Activated T-cell treated with anti-CD3 and anti-CD28 coated beads for 4 hours (primary cell): ENCODE data around the gene KRTAP5-2.
"Not testable (repeated sequence)": the region's sequence is repeated elsewhere in the genome, so short reads cannot be mapped to it uniquely, and the experiment has no call there.

ENCODE experiments used
- DNase-seq: peaks from one replicate; pipeline ENCODE4 v3.0.0-alpha.2; 2020

KRTAP5-2 gene

DNA sequence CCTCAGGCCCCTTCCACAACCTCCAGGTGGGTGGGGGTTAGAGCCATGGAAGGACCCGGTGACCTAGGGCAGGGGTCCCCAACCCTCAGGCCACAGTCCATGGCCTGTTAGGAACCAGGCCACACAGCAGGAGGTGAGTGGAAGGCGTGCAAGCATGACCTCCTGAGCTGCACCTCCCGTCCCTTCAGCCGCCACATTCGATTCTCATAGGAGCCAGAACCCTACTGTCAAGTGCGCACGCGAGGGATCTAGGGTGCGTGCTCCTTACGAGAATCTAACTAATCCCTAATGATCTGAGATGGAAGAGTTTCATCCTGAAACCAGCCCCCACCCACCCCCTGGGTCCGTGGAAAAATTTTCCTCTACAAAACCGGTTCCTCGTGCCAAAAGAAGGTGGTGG lies 27.4 kb upstream of the KRTAP5-2 start:
- DNase-seq = no peak

DNA sequence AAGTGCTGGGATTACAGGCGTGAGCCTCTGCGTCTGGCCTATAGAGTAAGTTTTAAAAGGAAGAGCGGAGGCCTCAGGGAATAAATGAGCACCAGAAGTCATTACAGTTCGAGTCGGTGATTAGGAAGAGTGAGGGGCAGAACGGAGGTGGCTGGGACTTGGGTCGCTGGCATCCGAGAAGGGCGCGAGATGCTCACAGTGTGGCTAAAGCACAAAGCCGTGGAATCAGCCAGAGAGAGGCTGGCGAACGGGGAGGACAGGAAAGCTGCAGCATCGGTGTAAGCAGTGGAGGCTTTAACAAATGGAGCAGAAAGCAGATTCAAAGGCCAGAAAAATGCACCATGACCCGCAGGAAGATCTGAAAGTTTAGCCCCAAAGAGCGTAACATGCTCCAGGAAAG lies 26.5 kb upstream of the KRTAP5-2 start:
- no peak for DNase-seq

DNA sequence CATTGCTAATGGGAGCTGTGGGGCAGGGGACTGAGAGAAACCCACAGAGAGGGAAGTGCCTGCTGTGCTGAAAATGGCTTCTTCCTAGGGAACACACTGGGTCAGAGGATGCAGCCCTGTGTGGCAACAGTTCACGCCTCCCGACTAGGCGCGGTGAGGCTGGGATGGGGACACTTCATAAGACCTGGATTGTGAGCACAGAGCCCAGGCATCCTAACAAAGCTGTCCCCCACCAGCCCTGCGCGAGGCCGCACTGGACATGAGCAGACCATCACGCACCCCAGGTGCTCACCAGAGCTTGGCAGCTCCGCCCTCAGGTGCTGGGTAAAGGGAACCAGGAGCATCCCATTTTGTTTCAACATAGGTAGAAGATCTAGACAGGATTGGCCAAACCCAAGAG lies 25.6 kb upstream of the KRTAP5-2 start:
- DNase-seq = no peak

DNA sequence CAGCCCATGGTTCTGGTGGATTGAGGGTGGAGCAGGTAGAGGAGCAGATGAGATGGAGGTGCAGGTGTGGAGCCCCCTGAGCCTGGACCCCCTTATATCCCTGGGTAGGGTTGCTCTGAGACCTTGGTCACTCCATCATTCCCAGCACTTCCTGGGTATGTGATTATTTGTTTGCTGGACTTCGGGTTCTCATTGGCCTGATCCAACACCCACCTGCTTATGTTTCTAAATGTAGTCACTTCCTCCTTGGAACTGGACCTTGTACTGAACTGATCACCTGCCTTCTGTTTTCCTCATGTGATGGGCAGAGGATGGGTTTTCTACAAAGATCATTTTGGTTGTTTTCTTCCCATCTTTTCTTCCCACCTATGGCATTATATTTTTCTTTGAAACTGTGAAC lies 24.0 kb upstream of the KRTAP5-2 start, which contains the start of gene KRTAP5-4:
TSS of gene KRTAP5-4 (minus strand) at position 53 of the 400 bp plus-strand sequence. CDS start at position 8, 45 bp downstream.
- no peak for DNase-seq

DNA sequence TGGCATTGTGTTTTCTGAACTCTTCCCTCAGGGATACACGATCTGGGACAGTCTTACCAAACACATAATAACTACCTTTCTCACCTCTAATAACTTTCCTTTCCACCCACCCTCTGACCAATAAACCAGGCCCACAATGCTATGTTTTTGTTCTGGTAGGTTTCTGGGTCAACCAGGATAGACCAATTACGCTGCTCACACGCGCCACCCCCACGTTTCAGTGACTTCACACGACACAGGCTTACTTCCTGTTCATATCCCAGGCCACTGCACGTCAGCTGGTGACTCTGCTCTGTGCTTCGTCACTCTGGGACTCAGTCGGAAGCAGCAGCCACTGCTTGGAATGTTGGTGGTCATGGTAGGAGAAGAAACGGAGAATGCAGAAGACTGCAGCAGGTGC lies 21.4 kb upstream of the KRTAP5-2 start:
- DNase-seq = no peak

DNA sequence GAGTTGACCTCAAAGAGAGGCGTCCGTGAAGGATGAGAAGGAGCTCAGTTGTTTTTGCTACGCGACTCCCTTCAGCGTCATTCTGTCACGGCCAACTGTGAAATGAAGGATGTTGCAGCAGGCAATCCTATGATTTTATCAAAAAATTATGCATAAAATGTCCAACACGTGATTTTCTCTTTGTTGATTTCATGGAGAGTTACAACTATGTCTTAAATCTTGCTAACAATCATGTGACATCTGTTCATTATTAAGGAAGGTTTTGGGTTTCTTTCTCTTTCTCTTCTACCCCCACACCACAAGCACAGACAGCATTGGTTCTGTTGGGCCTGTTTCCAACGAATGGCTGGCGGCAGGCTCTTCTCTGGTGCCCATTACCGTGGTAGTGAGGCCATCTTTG lies 20.1 kb upstream of the KRTAP5-2 start:
- DNase-seq = no peak

DNA sequence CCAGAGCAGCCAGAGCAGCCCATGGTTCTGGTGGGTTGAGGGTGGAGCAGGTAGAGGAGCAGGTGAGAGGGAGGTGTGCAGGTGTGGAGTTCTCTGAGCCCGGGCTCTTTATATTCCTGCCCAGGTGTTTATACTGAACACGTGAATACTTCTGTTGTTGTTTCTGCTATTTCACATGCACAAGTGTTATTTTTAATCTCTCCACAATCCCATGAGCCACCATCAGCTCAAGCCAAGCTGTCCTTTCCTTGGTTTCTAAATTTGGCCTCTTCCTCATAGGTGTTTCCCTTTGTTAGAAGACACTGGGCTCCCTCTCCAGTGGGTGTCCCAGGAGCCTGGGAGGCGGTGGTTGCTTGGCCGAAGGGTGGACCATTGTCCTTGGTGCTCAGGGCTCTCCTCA lies 10.3 kb upstream of the KRTAP5-2 start, which contains the start of gene KRTAP5-3:
TSS of gene KRTAP5-3 (minus strand) at position 101 of the 400 bp plus-strand sequence. CDS start at position 23, 78 bp downstream.
- DNase-seq = no peak

DNA sequence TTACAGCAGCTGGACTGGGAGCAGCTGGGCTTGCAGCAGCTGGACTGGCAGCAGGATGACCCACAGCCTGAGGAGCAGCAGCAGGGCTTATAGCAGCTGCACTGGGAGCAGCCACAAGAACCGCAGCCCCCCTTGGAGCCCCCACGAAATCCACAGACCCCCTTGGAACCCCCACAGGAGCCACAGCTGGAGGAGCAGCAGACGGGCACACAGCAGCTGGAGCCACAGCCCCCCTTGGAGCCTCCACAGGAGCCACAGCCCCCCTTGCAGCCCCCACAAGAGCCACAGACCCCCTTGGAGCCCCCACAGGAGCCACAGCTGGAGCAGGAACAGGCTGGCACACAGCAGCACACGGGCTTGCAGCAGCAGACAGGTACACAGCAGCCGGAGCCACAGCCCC lies 9.8 kb upstream of the KRTAP5-2 start:
- not testable (repeated sequence) for DNase-seq

DNA sequence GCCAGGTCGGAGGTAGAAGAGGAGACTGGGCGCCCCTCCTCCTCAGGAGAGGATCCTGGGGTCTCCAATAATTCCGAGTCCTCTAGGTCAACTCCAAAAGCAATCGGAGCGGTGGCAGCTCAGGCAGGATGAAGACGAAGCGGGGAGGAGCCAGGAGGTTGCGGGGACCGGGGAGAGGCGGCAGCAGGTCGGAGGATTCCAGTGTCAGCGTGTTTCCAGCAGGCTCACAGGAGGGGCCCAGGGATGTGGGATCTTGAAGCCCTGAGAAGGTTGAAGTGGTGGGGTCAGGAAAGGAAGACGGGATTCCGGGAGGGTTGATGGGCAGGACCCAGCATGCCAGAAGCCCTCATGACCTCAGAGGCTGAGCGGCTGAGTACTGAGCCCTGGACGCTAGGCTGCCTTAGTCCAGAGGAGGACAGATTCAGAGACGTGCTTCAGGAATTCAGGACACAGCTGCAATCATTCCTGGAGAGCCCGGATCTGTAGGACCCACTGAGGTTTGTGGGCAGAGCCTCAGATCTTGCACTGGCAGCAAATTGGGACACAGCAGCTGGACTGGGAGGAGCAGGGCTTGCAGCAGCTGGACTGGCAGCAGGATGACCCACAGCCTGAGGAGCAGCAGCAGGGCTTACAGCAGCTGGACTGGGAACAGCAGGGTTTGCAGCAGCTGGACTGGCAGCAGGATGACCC lies 9.2 kb upstream of the KRTAP5-2 start:
- DNase-seq = not testable (repeated sequence)

DNA sequence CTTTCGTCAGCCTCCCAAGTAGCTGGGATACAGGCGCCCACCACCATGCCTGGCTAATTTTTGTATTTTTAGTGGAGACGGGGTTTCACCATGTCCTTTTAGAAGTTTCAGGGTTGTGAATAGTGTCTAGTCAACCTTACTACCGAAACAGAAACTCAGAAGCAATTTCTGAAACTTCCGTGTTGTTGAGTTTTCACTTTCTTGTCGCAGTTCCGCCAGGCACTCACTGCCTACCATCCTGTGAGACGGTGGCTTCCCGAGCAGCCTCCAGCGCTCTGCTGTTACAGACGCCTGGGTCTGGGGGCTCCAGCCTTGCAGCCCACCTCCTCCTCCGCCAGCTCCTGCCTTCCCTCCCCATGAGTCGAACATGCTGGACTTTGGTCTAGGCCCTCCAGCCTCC lies 7.8 kb upstream of the KRTAP5-2 start:
- not testable (repeated sequence) for DNase-seq

DNA sequence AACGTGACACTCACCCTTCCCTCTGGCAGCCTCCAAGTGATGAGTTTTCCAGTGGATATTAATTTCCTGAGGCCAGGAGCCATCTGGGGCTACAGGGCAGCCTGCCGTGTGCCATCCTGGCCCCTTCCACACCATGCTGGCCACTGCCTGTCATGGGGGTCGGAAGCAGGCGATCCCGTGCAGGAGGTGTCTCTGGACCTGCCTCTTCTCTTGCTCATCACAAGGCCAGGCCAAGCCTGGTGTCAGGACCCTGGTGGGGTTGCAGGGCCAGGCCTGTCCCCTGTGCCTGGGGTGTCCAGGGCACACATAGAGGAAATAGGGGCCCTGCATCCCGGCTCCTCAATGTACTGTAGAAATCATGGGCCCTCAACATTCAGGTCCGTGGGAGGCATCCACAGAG lies 6.6 kb upstream of the KRTAP5-2 start:
- no peak for DNase-seq

DNA sequence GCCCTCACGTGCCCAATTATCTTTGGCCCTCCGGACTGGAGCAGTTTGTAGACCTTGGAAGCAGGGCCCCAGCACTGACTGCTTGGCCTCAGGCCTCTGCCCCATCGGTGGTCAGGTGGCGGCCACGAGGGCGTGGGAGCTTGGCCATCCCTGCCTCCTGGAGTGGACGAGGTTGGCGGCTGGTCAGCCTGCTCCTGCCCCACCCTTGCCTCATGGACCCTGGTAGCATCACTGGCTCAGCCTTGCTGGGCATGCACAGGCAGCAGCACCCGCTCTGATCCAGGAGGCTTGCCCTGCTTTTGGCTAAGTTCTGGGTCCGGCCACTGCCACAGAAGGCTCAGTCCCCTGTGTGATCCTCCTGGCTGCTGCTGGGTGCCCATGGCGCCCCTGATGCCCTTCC lies 6.1 kb upstream of the KRTAP5-2 start:
- DNase-seq = no peak

DNA sequence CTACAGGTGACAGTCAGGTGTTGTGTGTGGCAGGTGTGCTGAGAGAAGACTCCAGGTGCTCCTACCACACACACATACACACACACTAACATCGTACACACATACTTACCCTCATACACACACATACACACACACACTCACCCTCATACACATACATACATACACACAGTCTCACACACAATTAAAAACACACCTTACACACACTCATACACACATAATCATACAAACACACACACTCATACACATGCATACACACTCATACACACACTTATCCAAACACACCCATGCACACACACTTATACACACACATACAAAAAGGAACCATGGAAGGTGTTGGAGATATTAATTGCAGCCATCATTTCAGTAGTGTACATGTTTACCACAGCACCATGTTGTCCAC lies 5.5 kb upstream of the KRTAP5-2 start:
- DNase-seq = no peak

DNA sequence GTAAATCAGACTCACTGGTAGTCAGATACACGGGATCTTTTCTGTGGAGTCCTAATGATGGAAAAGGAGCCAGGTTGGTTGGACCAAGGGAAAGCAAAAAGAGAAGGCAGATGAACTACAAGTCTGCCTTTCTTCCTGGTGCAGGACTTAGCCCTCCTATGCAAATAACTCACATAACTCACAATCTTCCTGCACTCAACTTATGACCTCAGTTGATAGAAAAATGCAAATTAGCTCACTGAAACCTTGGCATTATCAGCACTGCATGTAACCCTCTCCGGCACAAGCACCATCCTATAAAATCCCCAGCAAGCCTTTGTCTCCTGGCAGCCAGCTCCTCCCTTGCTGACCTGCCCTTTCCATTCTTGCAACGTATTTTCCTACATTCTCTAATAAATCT lies 3.6 kb upstream of the KRTAP5-2 start:
- not testable (repeated sequence) for DNase-seq

DNA sequence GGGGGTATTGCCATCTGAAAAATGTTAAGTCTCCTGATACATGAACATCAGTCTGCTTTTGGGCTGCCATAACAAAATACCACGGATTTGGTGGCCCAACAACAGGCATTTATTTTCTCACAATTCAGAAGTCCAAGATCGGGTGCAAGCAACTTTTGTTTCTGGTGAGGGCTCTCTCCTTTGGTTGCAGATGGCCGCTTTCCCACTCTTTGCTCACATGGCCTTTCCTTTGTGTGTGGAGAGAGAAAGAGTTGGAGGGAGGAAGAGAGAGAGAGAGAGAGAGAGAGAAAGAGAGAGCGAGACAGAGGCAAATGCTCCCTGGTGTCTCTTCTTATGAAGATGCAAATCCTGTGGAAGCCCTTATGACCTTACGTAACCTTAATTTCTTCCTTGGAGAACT lies 2.5 kb upstream of the KRTAP5-2 start:
- no peak for DNase-seq

DNA sequence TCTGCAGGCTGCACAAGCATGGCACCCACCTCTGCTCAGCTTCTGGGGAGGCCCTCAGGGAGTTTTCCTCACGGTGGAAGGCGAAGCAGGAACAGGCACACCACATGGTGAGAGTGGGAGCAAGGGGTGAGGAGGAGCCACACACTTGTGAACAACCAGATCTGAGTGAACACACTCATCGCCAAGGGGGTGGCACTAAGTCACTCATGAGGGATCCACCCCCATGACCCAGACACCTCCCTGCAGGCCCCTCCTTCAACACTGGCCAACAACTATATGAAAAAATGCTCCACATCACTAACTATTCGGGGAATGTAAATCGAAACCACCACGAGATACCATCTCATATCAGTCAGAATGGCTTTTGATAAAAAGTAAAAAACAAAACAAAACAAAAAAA lies 722 bp upstream of the KRTAP5-2 start:
- no peak for DNase-seq

DNA sequence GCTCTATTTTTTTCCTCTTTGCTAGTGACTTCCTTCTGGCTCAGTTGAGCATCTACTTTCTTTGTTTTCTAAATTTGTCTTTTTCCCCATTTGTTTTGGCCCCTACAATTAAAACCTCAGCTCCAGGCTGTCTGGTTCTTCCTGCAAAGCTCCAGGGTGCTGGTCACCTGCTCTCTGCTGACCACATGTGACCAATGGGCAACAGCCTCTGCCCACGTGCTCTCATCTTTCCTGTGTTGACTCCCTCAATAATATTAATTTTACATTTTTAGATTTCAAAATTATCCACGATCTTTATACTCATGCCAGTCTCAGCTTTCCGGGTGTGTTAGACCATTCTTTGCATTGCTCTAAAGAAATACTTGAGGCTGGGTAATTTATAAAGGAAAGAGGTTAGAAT lies 312 bp upstream of the KRTAP5-2 start:
- DNase-seq = not testable (repeated sequence)

DNA sequence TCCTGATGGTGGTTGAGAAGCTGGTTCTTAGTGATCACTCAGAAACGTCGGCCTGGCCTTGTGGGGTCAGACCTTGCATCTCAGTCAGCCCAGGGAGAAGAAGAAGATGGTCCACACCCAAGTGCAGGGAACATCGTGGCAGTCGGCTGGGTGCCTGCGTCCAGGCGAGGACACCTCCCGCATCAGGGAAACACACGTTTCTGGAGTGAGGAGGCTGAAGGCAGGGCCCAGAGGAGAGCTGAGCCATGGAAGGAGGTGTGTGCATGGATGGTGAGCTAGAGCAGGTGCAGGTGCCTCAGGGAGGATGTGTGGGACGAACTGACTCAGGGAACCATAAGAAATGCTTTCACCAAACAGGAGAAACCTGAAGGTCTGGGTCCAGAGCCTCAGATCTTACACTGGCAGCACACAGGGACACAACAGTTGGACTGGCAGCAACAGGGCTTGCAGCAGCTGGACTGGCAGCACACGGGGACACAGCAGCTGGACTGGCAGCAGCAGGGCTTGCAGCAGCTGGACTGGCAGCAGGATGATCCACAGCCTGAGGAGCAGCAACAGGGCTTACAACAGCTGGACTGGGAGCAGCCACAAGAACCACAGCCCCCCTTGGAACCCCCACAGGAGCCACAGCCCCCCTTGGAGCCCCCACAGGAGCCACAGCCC lies 632 bp downstream of the KRTAP5-2 start:
- DNase-seq = no peak

DNA sequence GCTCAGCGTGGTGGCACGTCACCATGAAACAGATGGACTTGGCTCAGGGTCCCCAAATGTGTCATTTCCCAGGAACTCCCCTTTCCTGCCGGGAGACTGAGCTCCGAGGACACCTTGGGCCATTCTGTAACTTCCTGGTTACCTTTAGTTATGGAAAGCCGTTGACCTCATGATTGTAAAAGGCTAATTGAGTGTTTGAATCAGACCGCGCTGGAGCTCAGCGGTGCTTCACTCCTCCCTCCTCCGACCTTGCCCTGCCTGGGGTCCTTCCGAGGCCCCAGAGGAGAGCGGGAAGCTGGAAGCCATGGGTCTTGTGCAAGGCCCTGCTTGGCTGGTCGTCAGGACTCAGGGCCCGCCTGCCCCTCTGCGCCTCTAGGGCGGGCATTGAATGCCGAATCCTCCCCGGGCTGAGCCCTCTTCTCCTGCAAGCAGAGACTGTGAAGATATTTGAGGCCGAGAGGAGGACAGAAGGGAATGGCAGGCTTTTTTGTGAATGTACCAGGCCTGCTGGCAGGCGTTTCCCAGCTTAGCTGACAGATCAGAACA lies 1.4 kb downstream of the KRTAP5-2 start:
- not testable (repeated sequence) for DNase-seq

DNA sequence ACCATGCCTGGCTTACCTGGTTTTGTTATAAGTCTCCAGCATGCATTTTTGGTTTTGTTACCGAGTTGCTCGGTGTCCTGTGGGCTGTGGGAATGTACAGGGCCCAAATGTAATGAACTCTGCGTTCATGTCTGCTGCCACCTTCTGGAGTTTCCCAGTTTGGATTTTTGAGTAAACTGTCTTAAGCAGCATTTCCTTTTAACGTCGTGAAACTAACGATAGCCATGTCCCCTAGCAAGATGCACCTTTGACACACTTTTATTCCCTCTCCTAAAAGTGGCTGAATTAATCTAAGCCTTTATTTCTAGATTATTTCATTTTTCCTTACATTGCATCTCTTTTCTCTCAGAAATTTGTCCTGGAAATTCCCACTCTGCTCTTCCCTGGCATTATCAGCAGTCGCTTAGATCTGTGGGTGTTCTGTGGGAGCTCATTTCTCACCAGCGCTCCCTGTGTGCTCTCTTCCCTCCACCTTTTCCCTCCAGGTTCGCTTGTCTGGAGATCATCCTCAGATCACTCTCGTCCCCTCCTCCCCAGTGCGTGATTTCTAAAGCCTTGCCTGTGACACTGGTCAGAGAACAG lies 2.0 kb downstream of the KRTAP5-2 start:
- DNase-seq = not testable (repeated sequence)

DNA sequence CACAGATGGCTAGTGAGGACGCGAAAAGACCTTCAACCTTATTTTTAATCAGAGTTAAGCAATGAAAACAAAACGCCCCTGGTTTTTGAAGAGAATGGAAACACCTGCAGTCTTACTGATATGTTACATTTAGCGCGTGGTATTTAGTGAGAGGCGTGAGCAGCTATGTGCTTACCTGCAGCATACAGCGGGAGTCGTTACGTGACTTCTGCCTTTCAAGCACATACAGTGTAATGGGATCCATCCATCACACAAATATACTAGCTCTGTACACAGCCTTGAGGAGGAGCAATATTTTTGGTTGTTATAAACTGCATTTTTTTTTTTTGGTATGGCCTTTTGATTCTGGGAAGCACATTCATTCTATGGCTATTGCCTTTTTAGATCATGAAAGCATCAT lies 5.5 kb downstream of the KRTAP5-2 start:
- DNase-seq = no peak

DNA sequence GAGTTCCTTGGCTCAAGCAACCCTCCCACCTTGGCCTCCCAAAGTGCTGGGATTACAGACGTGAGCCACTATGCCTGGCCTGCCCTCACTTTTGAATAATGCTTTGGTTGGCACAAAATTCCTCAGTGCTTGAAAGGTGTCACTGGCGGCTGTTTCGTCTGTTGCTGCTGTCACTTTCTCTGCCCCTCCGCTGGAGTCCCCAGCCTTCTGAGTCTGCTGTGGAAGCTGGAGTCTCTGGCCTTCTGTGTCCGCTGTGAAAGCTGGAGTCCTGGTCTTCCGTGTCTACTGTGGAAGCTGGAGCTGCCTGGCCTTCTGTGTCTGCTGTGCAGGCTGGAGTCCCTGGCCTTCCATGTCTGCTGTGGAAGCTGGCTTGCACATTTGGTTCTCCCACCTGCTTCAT lies 8.1 kb downstream of the KRTAP5-2 start:
- no peak for DNase-seq

DNA sequence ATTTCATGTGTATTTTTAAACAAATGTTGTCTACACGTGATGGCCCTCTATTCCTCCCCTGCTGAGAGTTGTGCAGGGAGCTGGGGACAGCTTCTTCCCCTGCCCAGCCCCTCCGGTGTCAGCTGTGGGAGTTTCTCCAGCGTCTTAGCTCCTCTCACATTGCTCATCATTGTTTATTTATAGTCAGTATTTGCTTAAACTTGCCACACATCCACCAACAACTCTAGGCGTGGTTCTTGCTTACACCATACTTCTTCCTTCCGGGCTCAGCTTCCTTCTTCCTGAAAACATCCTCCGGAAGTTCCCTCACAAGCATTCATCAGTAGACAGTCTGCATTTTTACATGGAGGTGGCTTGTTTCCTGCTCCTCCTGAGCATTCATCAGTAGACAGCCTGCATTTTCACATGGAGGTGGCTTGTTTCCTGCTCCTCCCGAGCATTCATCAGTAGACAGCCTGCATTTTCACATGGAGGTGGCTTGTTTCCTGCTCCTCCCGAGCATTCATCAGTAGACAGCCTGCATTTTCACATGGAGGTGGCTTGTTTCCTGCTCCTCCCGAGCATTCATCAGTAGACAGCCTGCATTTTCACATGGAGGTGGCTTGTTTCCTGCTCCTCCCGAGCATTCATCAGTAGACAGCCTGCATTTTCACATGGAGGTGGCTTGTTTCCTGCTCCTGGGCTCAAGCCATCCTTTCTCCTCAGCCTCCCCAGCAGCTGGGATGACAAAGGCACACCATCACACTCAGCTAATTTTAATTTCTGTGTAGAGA lies 8.7 kb downstream of the KRTAP5-2 start:
- DNase-seq = not testable (repeated sequence)
